Peyer's patch (tissue), 4 donors: ENCODE data around the gene MOSMO.

Experiments
- POLR2A ChIP-seq, 2 donors: fragments of 450-650 bp; IDR thresholded peaks; one replicate each; pipeline ENCODE4 v1.5.1; 2017; ENCODE audit warnings: antibody characterized with exemption in 2 of 2, mild to moderate bottlenecking in 2 of 2, moderate library complexity in 2 of 2
- TF ChIP-seq, protein P1 (sequence below), 6 experiments: fragments of 450-650 bp in 4 of 6; fragments of 200-600 bp in 2 of 6; sonication (generic) in 1 of 6; IDR thresholded peaks; one replicate each; pipeline ENCODE4 v1.5.1; 2017 to 2019; ENCODE audit warnings: antibody characterized with exemption in 6 of 6, mild to moderate bottlenecking in 3 of 6, moderate library complexity in 1 of 6

- TF ChIP-seq POLR2A (IDR thresholded peaks at IDR 0.05) = no peak
- TF ChIP-seq, protein P1, sequence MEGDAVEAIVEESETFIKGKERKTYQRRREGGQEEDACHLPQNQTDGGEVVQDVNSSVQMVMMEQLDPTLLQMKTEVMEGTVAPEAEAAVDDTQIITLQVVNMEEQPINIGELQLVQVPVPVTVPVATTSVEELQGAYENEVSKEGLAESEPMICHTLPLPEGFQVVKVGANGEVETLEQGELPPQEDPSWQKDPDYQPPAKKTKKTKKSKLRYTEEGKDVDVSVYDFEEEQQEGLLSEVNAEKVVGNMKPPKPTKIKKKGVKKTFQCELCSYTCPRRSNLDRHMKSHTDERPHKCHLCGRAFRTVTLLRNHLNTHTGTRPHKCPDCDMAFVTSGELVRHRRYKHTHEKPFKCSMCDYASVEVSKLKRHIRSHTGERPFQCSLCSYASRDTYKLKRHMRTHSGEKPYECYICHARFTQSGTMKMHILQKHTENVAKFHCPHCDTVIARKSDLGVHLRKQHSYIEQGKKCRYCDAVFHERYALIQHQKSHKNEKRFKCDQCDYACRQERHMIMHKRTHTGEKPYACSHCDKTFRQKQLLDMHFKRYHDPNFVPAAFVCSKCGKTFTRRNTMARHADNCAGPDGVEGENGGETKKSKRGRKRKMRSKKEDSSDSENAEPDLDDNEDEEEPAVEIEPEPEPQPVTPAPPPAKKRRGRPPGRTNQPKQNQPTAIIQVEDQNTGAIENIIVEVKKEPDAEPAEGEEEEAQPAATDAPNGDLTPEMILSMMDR (IDR thresholded peaks at IDR 0.05) = no peak
Measured at GRCh38 chr16:22035153-22035552, 27.2 kb downstream of the MOSMO start.
